ENCODE results near the gene C1QBP. TPM values are rescaled to one million over a fixed set of nuclear protein-coding genes. Genes with fewer than 3 reads are reported as not detected.

Gene C1QBP
- total RNA-seq, result 153 and 207 TPM in 2 replicates

GRCh38 chr17:5438716-5439445 is at the start of gene C1QBP:
TSS of gene C1QBP (minus strand) at chr17:5439155. CDS start at chr17:5439073, 82 bp downstream.

GRCh38 chr17:5486206-5487124 is 47.5 kb upstream of the C1QBP start, which contains the start of gene MIS12:
TSS of gene MIS12 (plus strand) at chr17:5486566. CDS start at chr17:5488863, 2,297 bp downstream.

GRCh38 chr17:5485270-5486205 is 46.6 kb upstream of the C1QBP start, which contains the start of gene DERL2:
TSS of gene DERL2 (minus strand) at chr17:5486178. CDS start at chr17:5486161, 17 bp downstream.

GRCh38 chr17:5419959-5420653 is 18.8 kb downstream of the C1QBP start, which contains the start of gene RPAIN:
TSS of gene RPAIN (plus strand) at chr17:5420182. CDS start at chr17:5420211, 29 bp downstream.

GRCh38 chr17:5419356-5419958 is 19.5 kb downstream of the C1QBP start, which contains the start of gene NUP88:
TSS of gene NUP88 (minus strand) at chr17:5419662. CDS start at chr17:5419650, 12 bp downstream.

Other genes starting within 250 kb of the C1QBP start
- gene ZNF594, start 247.3 kb downstream of the C1QBP start, total RNA-seq, result 6.0 and 7.0 TPM in 2 replicates
- not detected in 2 replicates for gene SCIMP, start 204.3 kb downstream of the C1QBP start, total RNA-seq
- gene RABEP1, start 156.9 kb downstream of the C1QBP start, total RNA-seq, result 33.3 and 43.4 TPM in 2 replicates
- gene NUP88, start 19.5 kb downstream of the C1QBP start, total RNA-seq, result 57.8 and 75.1 TPM in 2 replicates
- gene RPAIN, start 19.0 kb downstream of the C1QBP start, total RNA-seq, result 35.2 and 45.2 TPM in 2 replicates
- gene DHX33, start 29.8 kb upstream of the C1QBP start, total RNA-seq, result 7.8 and 8.5 TPM in 2 replicates
- 22.3 and 27.8 TPM in 2 replicates for gene DERL2, start 47.0 kb upstream of the C1QBP start, total RNA-seq
- gene MIS12, start 47.4 kb upstream of the C1QBP start, total RNA-seq, result 9.5 and 11.1 TPM in 2 replicates
- 19.6 and 26.0 TPM in 2 replicates for gene NLRP1, start 145.4 kb upstream of the C1QBP start, total RNA-seq